Gastrocnemius medialis (tissue), 4 donors: ENCODE data around the gene PRDX6.

Experiments used
- CTCF ChIP-seq, 5 experiments: fragments of 450-650 bp in 3 of 5; fragments of 200-600 bp in 2 of 5; sonication (generic) in 2 of 5; IDR thresholded peaks in 4 of 5; conservative IDR thresholded peaks in 1 of 5; 1 replicate in 4 of 5; 2 replicates in 1 of 5; pipeline ENCODE4 v1.5.1; 2016 to 2019; ENCODE audit warnings: antibody characterized with exemption in 5 of 5, mild to moderate bottlenecking in 3 of 5, moderate library complexity in 3 of 5
- POLR2A ChIP-seq, 2 donors: fragments of 450-650 bp; IDR thresholded peaks; one replicate each; pipeline ENCODE4 v1.6.1; 2017; ENCODE audit warnings: antibody characterized with exemption in 2 of 2, mild to moderate bottlenecking in 2 of 2, moderate library complexity in 2 of 2

DNA sequence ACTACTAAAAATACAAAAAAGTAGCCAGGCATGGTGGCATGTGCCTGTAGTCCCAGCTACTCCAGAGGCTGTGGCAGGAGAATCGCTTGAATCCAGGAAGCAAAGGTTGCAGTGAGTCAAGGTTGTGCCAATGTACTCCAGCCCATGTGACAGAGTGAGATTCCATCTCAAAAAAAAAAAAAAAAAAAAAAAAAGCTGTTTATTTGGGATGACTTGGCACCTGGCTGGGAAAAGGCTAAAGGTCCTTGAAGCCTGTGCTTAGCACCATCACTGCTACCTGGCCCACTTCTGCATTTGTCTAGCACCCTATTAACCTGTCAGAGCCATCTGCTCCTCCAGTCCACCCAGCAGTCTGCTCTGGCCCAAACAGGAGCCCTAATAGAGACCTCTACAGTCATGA lies 25.0 kb downstream of the PRDX6 start:
- TF ChIP-seq CTCF (IDR thresholded peaks at IDR 0.05 in 4 of 5, conservative IDR thresholded peaks at IDR 0.05 in 1 of 5): no peak
- no peak for TF ChIP-seq POLR2A (IDR thresholded peaks at IDR 0.05)
